Panc1 (cell line): ENCODE data around the gene IL33. TPM values are rescaled to one million over a fixed set of nuclear protein-coding genes. Genes with fewer than 3 reads are reported as not detected.

Source experiments
- ATAC-seq: fragments of 200-7000 bp; cut with Tn5 transposase; 2 replicates; pipeline ENCODE4 v1.9.1; 2020; ENCODE audit warnings: mild to moderate bottlenecking, moderate library complexity
- BruUV-seq: library from RNA; stranded (reverse); fragments of 400-500 nt; replicated peaks from 2 replicates; lab custom pipeline; 2021; lab: Mats Ljungman, UMichigan
- CTCF ChIA-PET: fragments of 300-600 bp; sonication (Branson Sonifier 250); formaldehyde crosslinking; loops from one replicate; lab custom pipeline; 2022; ENCODE audit warnings: antibody characterized with exemption; lab: Charles Lee
- POLR2A ChIA-PET: fragments of 300-600 bp; sonication (Branson Sonifier 250); formaldehyde crosslinking; loops from one replicate; lab custom pipeline; 2022; ENCODE audit warnings: antibody characterized with exemption; lab: Charles Lee
- DNase-seq: peaks from one replicate; pipeline ENCODE4 v3.0.0-alpha.2; 2010; ENCODE audit warnings: low read depth, low spot score
- H3K27ac ChIP-seq: 2 replicates; pipeline ENCODE4 v1.5.1; 2011; ENCODE audit warnings: mild to moderate bottlenecking, low read length, inconsistent platforms
- H3K27me3 ChIP-seq: fragments of 200-500 bp; sonication (Bioruptor generic); 2 replicates; pipeline ENCODE4 v1.6.0; 2014; ENCODE audit warnings: low read length, inconsistent platforms; ENCODE audit not compliant: control insufficient read depth, insufficient read depth
- H3K36me3 ChIP-seq: fragments of 200-500 bp; sonication (Bioruptor generic); 2 replicates; pipeline ENCODE4 v1.5.1; 2014; ENCODE audit warnings: inconsistent platforms, mild to moderate bottlenecking, low read length, moderate library complexity; ENCODE audit not compliant: control insufficient read depth, insufficient read depth
- H3K4me1 ChIP-seq: 2 replicates; pipeline ENCODE4 v1.5.1; 2011; ENCODE audit warnings: inconsistent platforms, mild to moderate bottlenecking, low read length, moderate library complexity; ENCODE audit not compliant: control insufficient read depth, insufficient read depth
- H3K4me3 ChIP-seq, 2 experiments: 2 replicates each; pipeline ENCODE4 v1.5.1; 2011 to 2012; ENCODE audit warnings: low read depth in 2 of 2, low read length in 2 of 2, mild to moderate bottlenecking in 2 of 2, inconsistent platforms in 1 of 2, moderate library complexity in 1 of 2
- H3K9me3 ChIP-seq: fragments of 200-500 bp; sonication (Bioruptor generic); 2 replicates; pipeline ENCODE4 v1.5.1; 2014; ENCODE audit warnings: low read depth, mild to moderate bottlenecking, inconsistent platforms, low read length, moderate library complexity; ENCODE audit not compliant: control insufficient read depth, insufficient read depth
- POLR2AphosphoS5 ChIP-seq: IDR thresholded peaks from 2 replicates; pipeline ENCODE4 v1.6.1; 2012; ENCODE audit warnings: mild to moderate bottlenecking, low read depth, low read length, moderate library complexity
- SIN3A ChIP-seq: IDR thresholded peaks from 2 replicates; pipeline ENCODE4 v1.6.1; 2012; ENCODE audit warnings: low read depth, mild to moderate bottlenecking, low read length, moderate library complexity, borderline replicate concordance; ENCODE audit not compliant: insufficient read depth
- TCF7L2 ChIP-seq: IDR thresholded peaks from 2 replicates; pipeline ENCODE4 v1.6.1; 2011; ENCODE audit warnings: mild to moderate bottlenecking, low read depth, low read length, inconsistent platforms
- in situ Hi-C: cut with HindIII; loops from 2 replicates; pipeline ENCODE4 v1.10.0; 2016; ENCODE audit warnings: low sequenced_read_pairs, low pct_unique_long_range_greater_than_20kb
- intact Hi-C: fragments of 100-400 bp; cut with micrococcal nuclease; formaldehyde crosslinking; loops from one replicate; pipeline ENCODE4 v1.10.0; 2022; ENCODE audit not compliant: unreplicated experiment
- total RNA-seq: library from RNA; stranded (reverse); gene quantifications from one replicate; pipeline ENCODE4 v1.2.1, GENCODE V29; 2021; ENCODE audit not compliant: unreplicated experiment
- TF ChIP-seq, protein P1 (sequence below), 2 experiments: IDR thresholded peaks; 2 replicates each; pipeline ENCODE4 v1.6.1; 2011 to 2012; ENCODE audit warnings: low read depth in 2 of 2, control low read depth in 1 of 2, low read length in 1 of 2, mild to moderate bottlenecking in 1 of 2, moderate library complexity in 1 of 2; ENCODE audit not compliant: insufficient read depth in 1 of 2
- TF ChIP-seq, protein P2 (sequence below): fragments of 450-650 bp; IDR thresholded peaks from 2 replicates; pipeline ENCODE4 v1.5.1; 2017; ENCODE audit warnings: mild to moderate bottlenecking

IL33 gene
- total RNA-seq, 1 experiment from 2014 or later, result not detected

DNA sequence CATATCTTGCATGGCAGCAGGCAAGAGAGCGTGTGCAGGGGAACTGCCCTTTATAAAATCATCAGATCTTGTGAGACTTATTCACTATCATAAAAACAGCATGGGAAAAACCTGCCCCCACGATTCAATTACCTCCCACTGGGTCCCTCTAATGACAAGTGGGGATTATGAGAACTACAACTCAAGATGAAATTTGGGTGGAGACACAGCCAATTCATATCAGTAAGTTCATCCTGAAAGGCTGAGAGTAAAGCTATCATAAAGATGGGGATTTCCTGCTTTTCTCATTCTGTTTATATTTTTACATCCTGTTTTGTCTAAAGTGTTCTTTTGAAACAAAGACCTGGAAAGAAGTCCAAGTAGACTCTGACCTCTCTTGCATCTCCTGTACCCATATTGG, 28.9 kb upstream of the IL33 start:
- Histone ChIP-seq H3K27me3 (no peaks in the 10 kb centered on the region), H3K9me3 (no peaks in the 10 kb centered on the region), H3K27ac (no peak overlapping the region), H3K4me1 (no peaks in the 10 kb centered on the region), H3K4me3 (no peak overlapping the region), H3K36me3 (no peaks in the 10 kb centered on the region)
- TF ChIP-seq TCF7L2 (no peak), SIN3A (no peak), POLR2AphosphoS5 (no peak)
- TF ChIP-seq, protein P1, sequence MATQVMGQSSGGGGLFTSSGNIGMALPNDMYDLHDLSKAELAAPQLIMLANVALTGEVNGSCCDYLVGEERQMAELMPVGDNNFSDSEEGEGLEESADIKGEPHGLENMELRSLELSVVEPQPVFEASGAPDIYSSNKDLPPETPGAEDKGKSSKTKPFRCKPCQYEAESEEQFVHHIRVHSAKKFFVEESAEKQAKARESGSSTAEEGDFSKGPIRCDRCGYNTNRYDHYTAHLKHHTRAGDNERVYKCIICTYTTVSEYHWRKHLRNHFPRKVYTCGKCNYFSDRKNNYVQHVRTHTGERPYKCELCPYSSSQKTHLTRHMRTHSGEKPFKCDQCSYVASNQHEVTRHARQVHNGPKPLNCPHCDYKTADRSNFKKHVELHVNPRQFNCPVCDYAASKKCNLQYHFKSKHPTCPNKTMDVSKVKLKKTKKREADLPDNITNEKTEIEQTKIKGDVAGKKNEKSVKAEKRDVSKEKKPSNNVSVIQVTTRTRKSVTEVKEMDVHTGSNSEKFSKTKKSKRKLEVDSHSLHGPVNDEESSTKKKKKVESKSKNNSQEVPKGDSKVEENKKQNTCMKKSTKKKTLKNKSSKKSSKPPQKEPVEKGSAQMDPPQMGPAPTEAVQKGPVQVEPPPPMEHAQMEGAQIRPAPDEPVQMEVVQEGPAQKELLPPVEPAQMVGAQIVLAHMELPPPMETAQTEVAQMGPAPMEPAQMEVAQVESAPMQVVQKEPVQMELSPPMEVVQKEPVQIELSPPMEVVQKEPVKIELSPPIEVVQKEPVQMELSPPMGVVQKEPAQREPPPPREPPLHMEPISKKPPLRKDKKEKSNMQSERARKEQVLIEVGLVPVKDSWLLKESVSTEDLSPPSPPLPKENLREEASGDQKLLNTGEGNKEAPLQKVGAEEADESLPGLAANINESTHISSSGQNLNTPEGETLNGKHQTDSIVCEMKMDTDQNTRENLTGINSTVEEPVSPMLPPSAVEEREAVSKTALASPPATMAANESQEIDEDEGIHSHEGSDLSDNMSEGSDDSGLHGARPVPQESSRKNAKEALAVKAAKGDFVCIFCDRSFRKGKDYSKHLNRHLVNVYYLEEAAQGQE (IDR thresholded peaks at IDR 0.05; ENCODE audit: insufficient read depth in 1 of 2, low read depth in 2 of 2, low read length in 1 of 2), result no peak
- TF ChIP-seq, protein P2, sequence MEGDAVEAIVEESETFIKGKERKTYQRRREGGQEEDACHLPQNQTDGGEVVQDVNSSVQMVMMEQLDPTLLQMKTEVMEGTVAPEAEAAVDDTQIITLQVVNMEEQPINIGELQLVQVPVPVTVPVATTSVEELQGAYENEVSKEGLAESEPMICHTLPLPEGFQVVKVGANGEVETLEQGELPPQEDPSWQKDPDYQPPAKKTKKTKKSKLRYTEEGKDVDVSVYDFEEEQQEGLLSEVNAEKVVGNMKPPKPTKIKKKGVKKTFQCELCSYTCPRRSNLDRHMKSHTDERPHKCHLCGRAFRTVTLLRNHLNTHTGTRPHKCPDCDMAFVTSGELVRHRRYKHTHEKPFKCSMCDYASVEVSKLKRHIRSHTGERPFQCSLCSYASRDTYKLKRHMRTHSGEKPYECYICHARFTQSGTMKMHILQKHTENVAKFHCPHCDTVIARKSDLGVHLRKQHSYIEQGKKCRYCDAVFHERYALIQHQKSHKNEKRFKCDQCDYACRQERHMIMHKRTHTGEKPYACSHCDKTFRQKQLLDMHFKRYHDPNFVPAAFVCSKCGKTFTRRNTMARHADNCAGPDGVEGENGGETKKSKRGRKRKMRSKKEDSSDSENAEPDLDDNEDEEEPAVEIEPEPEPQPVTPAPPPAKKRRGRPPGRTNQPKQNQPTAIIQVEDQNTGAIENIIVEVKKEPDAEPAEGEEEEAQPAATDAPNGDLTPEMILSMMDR, result no peak
- in situ Hi-C loops, result no loop called here
- DNase-seq (no peak), ATAC-seq (no peak)
- CTCF ChIA-PET, result no interaction called here
- POLR2A ChIA-PET, result no interaction called here
- BruUV-seq, result no TSS peak
- intact Hi-C loops, result no loop called here

DNA sequence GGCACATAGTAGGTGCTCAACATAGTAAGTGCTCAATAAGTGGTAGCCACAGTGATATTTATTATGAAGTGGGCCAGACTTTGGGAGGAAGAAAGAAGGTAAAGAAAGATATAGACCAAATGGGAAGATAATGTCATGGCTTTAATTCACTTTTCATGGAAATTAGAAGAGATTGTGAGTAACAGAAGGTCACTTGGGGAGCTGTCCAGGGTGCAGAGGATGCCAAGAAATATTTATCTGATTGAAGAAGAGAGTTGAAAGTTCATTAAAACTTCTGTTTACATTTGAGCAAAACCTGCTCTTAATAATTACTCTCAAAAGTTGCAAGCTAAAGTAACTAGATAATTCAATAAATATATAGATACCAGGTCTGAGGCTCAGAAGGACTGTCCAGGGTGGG, 28.3 kb upstream of the IL33 start:
- Histone ChIP-seq H3K36me3 (no peaks in the 10 kb centered on the region), H3K4me1 (no peaks in the 10 kb centered on the region), H3K27me3 (no peaks in the 10 kb centered on the region), H3K4me3 (no peak overlapping the region), H3K27ac (no peak overlapping the region), H3K9me3 (no peaks in the 10 kb centered on the region)
- ChIA-PET POLR2A (no interaction called here), CTCF (no interaction called here)
- intact Hi-C loops, result no loop called here
- no TSS peak for BruUV-seq
- TF ChIP-seq, protein P2, result no peak
- TF ChIP-seq POLR2AphosphoS5 (no peak), TCF7L2 (no peak), SIN3A (no peak)
- TF ChIP-seq, protein P1 (IDR thresholded peaks at IDR 0.05; ENCODE audit: insufficient read depth in 1 of 2, low read depth in 2 of 2, low read length in 1 of 2), result no peak
- no peak for ATAC-seq
- DNase-seq, result no peak
- in situ Hi-C loops, result no loop called here
